ENCODE measurements around the gene PXYLP1.

Gene PXYLP1

GRCh38 chr3:141311170-141311495, 79.5 kb downstream of the PXYLP1 start:
- no peak for TF ChIP-seq EZH2phosphoT487 (IDR thresholded peaks at IDR 0.05; ENCODE audit: borderline replicate concordance, low read length)
- TF ChIP-seq, protein P1, sequence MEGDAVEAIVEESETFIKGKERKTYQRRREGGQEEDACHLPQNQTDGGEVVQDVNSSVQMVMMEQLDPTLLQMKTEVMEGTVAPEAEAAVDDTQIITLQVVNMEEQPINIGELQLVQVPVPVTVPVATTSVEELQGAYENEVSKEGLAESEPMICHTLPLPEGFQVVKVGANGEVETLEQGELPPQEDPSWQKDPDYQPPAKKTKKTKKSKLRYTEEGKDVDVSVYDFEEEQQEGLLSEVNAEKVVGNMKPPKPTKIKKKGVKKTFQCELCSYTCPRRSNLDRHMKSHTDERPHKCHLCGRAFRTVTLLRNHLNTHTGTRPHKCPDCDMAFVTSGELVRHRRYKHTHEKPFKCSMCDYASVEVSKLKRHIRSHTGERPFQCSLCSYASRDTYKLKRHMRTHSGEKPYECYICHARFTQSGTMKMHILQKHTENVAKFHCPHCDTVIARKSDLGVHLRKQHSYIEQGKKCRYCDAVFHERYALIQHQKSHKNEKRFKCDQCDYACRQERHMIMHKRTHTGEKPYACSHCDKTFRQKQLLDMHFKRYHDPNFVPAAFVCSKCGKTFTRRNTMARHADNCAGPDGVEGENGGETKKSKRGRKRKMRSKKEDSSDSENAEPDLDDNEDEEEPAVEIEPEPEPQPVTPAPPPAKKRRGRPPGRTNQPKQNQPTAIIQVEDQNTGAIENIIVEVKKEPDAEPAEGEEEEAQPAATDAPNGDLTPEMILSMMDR (IDR thresholded peaks at IDR 0.05; ENCODE audit: low read depth, low read length, poor library complexity, severe bottlenecking) = no peak
- H3K27me3 ChIP-seq (ENCODE audit: control insufficient read depth, low read length) = no peaks in the 10 kb centered on the region
- H3K27ac ChIP-seq (ENCODE audit: low read depth, low read length) = no peak overlapping the region
- H3K4me2 ChIP-seq (ENCODE audit: low read length) = peak overlapping the region; percentile 98
- H3K4me1 ChIP-seq (ENCODE audit: control insufficient read depth, low read length) = peaks cover 18% of the 10 kb centered on the region
- H3K4me3 ChIP-seq (ENCODE audit: low read length) = peak overlapping the region; percentile 93
- no peaks in the 10 kb centered on the region for H3K9me3 ChIP-seq (ENCODE audit: control insufficient read depth, insufficient read depth, low read length)
- no peaks in the 10 kb centered on the region for H4K20me1 ChIP-seq (ENCODE audit: control insufficient read depth, insufficient read depth, low read depth, low read length)
- H3K36me3 ChIP-seq (ENCODE audit: control insufficient read depth, low read length) = no peaks in the 10 kb centered on the region
- no peaks in the 10 kb centered on the region for H3F3A ChIP-seq (ENCODE audit: control insufficient read depth, insufficient read depth)
- peaks cover 5% of the 10 kb centered on the region for H3K79me2 ChIP-seq (ENCODE audit: control insufficient read depth, low read length)
- H3K9me2 ChIP-seq (replicated peaks; ENCODE audit: control insufficient read depth, low read length) = no peaks in the 10 kb centered on the region

GRCh38 chr3:141311496-141312353, 80.1 kb downstream of the PXYLP1 start:
- Histone ChIP-seq H3K4me1 (ENCODE audit: control insufficient read depth, low read length) (peaks cover 18% of the 10 kb centered on the region), H3K36me3 (ENCODE audit: control insufficient read depth, low read length) (no peaks in the 10 kb centered on the region), H3F3A (ENCODE audit: control insufficient read depth, insufficient read depth) (no peaks in the 10 kb centered on the region), H3K9me2 (replicated peaks; ENCODE audit: control insufficient read depth, low read length) (no peaks in the 10 kb centered on the region), H3K27me3 (ENCODE audit: control insufficient read depth, low read length) (no peaks in the 10 kb centered on the region), H4K20me1 (ENCODE audit: control insufficient read depth, insufficient read depth, low read depth, low read length) (no peaks in the 10 kb centered on the region), H3K4me3 (ENCODE audit: low read length) (peak overlapping the region; percentile 93), H3K9me3 (ENCODE audit: control insufficient read depth, insufficient read depth, low read length) (no peaks in the 10 kb centered on the region), H3K79me2 (ENCODE audit: control insufficient read depth, low read length) (peaks cover 5% of the 10 kb centered on the region), H3K4me2 (ENCODE audit: low read length) (peak overlapping the region; percentile 98), H3K27ac (ENCODE audit: low read depth, low read length) (no peak overlapping the region)
- TF ChIP-seq EZH2phosphoT487 (IDR thresholded peaks at IDR 0.05; ENCODE audit: borderline replicate concordance, low read length) = no peak
- TF ChIP-seq, protein P1 (IDR thresholded peaks at IDR 0.05; ENCODE audit: low read depth, low read length, poor library complexity, severe bottlenecking) = peak; percentile 73

DNA sequence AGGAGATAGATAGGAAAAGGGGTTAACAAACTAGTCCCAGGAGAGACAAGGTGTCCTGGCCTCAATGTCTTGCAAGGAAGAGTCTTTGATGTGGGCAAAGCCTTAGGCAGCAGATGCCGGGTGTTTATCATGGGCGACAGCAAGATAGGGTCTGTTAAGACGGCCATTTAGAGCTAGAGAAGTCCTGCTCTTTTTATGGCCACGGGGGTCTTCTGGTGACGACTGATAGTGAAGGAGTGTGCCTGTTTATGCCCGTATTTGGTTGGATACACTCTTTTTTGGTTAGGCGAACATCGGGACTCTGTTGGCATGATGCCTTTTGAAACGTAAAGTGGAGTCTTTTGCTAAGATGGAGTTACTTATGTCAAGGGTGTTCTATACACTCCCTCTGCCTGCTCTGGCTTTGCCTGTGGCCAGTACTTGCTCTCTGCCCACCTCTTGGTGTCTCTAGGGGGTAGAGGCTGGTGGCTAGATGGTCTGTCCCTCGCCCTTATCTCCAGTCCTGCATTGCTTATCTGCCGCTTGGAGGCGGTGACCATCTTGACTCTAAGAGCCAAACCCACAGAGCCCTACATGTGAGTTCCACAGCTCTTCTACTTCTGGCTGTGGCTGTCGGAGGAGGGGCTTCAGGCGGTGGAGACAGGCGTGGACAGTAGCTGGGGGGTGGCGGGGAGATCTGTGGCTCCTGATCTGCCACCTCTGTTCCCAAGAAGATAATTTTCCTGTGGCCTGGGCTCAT, 80.9 kb downstream of the PXYLP1 start:
- Histone ChIP-seq H3K79me2 (ENCODE audit: control insufficient read depth, low read length) (peaks cover 5% of the 10 kb centered on the region), H3K9me2 (replicated peaks; ENCODE audit: control insufficient read depth, low read length) (no peaks in the 10 kb centered on the region), H3K4me3 (ENCODE audit: low read length) (peak overlapping the region; percentile 93), H3K36me3 (ENCODE audit: control insufficient read depth, low read length) (no peaks in the 10 kb centered on the region), H3K9me3 (ENCODE audit: control insufficient read depth, insufficient read depth, low read length) (no peaks in the 10 kb centered on the region), H3F3A (ENCODE audit: control insufficient read depth, insufficient read depth) (no peaks in the 10 kb centered on the region), H3K4me1 (ENCODE audit: control insufficient read depth, low read length) (peaks cover 18% of the 10 kb centered on the region), H4K20me1 (ENCODE audit: control insufficient read depth, insufficient read depth, low read depth, low read length) (no peaks in the 10 kb centered on the region), H3K27ac (ENCODE audit: low read depth, low read length) (no peak overlapping the region), H3K4me2 (ENCODE audit: low read length) (peak overlapping the region; percentile 98), H3K27me3 (ENCODE audit: control insufficient read depth, low read length) (no peaks in the 10 kb centered on the region)
- TF ChIP-seq, protein P1 (IDR thresholded peaks at IDR 0.05; ENCODE audit: low read depth, low read length, poor library complexity, severe bottlenecking) = no peak
- no peak for TF ChIP-seq EZH2phosphoT487 (IDR thresholded peaks at IDR 0.05; ENCODE audit: borderline replicate concordance, low read length)
